H9 (cell line): ENCODE data around the gene CRIP2. TPM values are rescaled to one million over a fixed set of nuclear protein-coding genes. Genes with fewer than 3 reads are reported as not detected.
A peak's percentile ranks its signal among the peaks of the same experiment; 100 is the strongest.

ENCODE experiments used
- DNase-seq: peaks from one replicate; pipeline ENCODE4 v3.0.0-alpha.2; 2017
- H2AFZ ChIP-seq: one replicate; pipeline ENCODE4 v1.6.1; 2013; ENCODE audit warnings: mild to moderate bottlenecking, low read length, control low read depth, moderate library complexity
- H2AK5ac ChIP-seq: 2 replicates; pipeline ENCODE4 v1.6.1; 2013; ENCODE audit warnings: low read length, control low read depth, mixed read lengths; ENCODE audit not compliant: insufficient read length
- H2BK120ac ChIP-seq: one replicate; pipeline ENCODE4 v1.6.1; 2013; ENCODE audit warnings: low read depth, mild to moderate bottlenecking, low read length, control low read depth, inconsistent platforms; ENCODE audit not compliant: poor library complexity, severe bottlenecking
- H2BK12ac ChIP-seq: 2 replicates; pipeline ENCODE4 v1.6.1; 2013; ENCODE audit warnings: low read length, control low read depth, mixed read lengths, low read depth; ENCODE audit not compliant: insufficient read length
- H2BK15ac ChIP-seq: 2 replicates; pipeline ENCODE4 v1.6.1; 2013; ENCODE audit warnings: low read depth, low read length, control low read depth
- H2BK20ac ChIP-seq: one replicate; pipeline ENCODE4 v1.6.1; 2013; ENCODE audit warnings: low read depth, mild to moderate bottlenecking, low read length, control low read depth, inconsistent platforms; ENCODE audit not compliant: poor library complexity, severe bottlenecking
- H2BK5ac ChIP-seq: 2 replicates; pipeline ENCODE4 v1.6.1; 2013; ENCODE audit warnings: low read length, control low read depth, mixed read lengths; ENCODE audit not compliant: insufficient read length
- H3K14ac ChIP-seq: 2 replicates; pipeline ENCODE4 v1.6.1; 2013; ENCODE audit warnings: low read length, control low read depth; ENCODE audit not compliant: insufficient read depth
- H3K18ac ChIP-seq: 2 replicates; pipeline ENCODE4 v1.6.1; 2013; ENCODE audit warnings: low read depth, mild to moderate bottlenecking, mixed read lengths, low read length, control low read depth; ENCODE audit not compliant: insufficient read length
- H3K23ac ChIP-seq: 2 replicates; pipeline ENCODE4 v1.6.1; 2013; ENCODE audit warnings: low read length, control low read depth, mixed read lengths, low read depth; ENCODE audit not compliant: insufficient read length
- H3K23me2 ChIP-seq: 2 replicates; pipeline ENCODE4 v1.6.1; 2013; ENCODE audit warnings: low read depth, mild to moderate bottlenecking, mixed read lengths, low read length, control low read depth; ENCODE audit not compliant: insufficient read length, poor library complexity, severe bottlenecking
- H3K27ac ChIP-seq: 2 replicates; pipeline ENCODE4 v1.5.1; 2013; ENCODE audit warnings: low read length, control low read depth, mixed read lengths, low read depth; ENCODE audit not compliant: insufficient read length
- H3K27me3 ChIP-seq: 2 replicates; pipeline ENCODE4 v1.6.1; 2013; ENCODE audit warnings: low read length, control low read depth, inconsistent platforms; ENCODE audit not compliant: insufficient read depth
- H3K4ac ChIP-seq: 2 replicates; pipeline ENCODE4 v1.6.1; 2013; ENCODE audit warnings: low read depth, mild to moderate bottlenecking, control low read depth, inconsistent platforms, low read length, moderate library complexity
- H3K4me1 ChIP-seq: 2 replicates; pipeline ENCODE4 v1.6.1; 2013; ENCODE audit warnings: low read length, control low read depth, inconsistent platforms; ENCODE audit not compliant: insufficient read depth
- H3K4me2 ChIP-seq: 2 replicates; pipeline ENCODE4 v1.6.1; 2013; ENCODE audit warnings: low read length, control low read depth, mixed read lengths; ENCODE audit not compliant: insufficient read length, insufficient read depth
- H3K56ac ChIP-seq: 2 replicates; pipeline ENCODE4 v1.6.1; 2013; ENCODE audit warnings: low read depth, mild to moderate bottlenecking, mixed read lengths, low read length, control low read depth; ENCODE audit not compliant: insufficient read length
- H3K79me1 ChIP-seq: 2 replicates; pipeline ENCODE4 v1.6.1; 2013; ENCODE audit warnings: low read depth, mild to moderate bottlenecking, moderate library complexity, low read length, control low read depth, inconsistent platforms; ENCODE audit not compliant: insufficient read depth, poor library complexity, severe bottlenecking
- H3K79me2 ChIP-seq: 2 replicates; pipeline ENCODE4 v1.6.1; 2013; ENCODE audit warnings: low read length, control low read depth, inconsistent platforms; ENCODE audit not compliant: insufficient read depth
- H3K9ac ChIP-seq: 2 replicates; pipeline ENCODE4 v1.6.1; 2013; ENCODE audit warnings: low read length, control low read depth, mixed read lengths; ENCODE audit not compliant: insufficient read length; ENCODE audit errors: extremely low read depth
- H3K9me3 ChIP-seq: one replicate; pipeline ENCODE4 v1.6.1; 2013; ENCODE audit warnings: low read depth, low read length, inconsistent platforms; ENCODE audit not compliant: control insufficient read depth
- H3T11ph ChIP-seq: one replicate; pipeline ENCODE4 v1.6.1; 2013; ENCODE audit warnings: mild to moderate bottlenecking, low read length, control low read depth, inconsistent platforms
- H4K20me1 ChIP-seq: one replicate; pipeline ENCODE4 v1.6.1; 2013; ENCODE audit not compliant: control insufficient read depth, insufficient read length, insufficient read depth
- H4K5ac ChIP-seq: 2 replicates; pipeline ENCODE4 v1.6.1; 2013; ENCODE audit warnings: low read depth, mild to moderate bottlenecking, mixed read lengths, low read length, control low read depth; ENCODE audit not compliant: insufficient read length
- H4K8ac ChIP-seq: replicated peaks from 2 replicates; pipeline ENCODE4 v1.6.1; 2013; ENCODE audit warnings: low read length, control low read depth, mixed read lengths, low read depth; ENCODE audit not compliant: insufficient read length
- H4K91ac ChIP-seq: 2 replicates; pipeline ENCODE4 v1.6.1; 2013; ENCODE audit warnings: low read depth, mild to moderate bottlenecking, moderate library complexity, mixed read lengths, low read length, control low read depth; ENCODE audit not compliant: insufficient read length
- H3K27ac Mint-ChIP-seq, 3 experiments: 2 replicates in 2 of 3; 3 replicates in 1 of 3; pipeline ENCODE4 v1.8.0; 2020 to 2021; ENCODE audit warnings: mixed read lengths in 3 of 3, mild to moderate bottlenecking in 1 of 3, moderate library complexity in 1 of 3
- H3K27me3 Mint-ChIP-seq: 2 replicates; pipeline ENCODE4 v1.8.0; 2021; ENCODE audit warnings: low read depth, mild to moderate bottlenecking, moderate library complexity, mixed read lengths
- H3K36me3 Mint-ChIP-seq, 3 experiments: 2 replicates in 2 of 3; 3 replicates in 1 of 3; pipeline ENCODE4 v1.8.0; 2020 to 2021; ENCODE audit warnings: low read depth in 3 of 3, mixed read lengths in 3 of 3; ENCODE audit not compliant: insufficient read depth in 1 of 3
- H3K4me1 Mint-ChIP-seq, 2 experiments: 2 replicates each; pipeline ENCODE4 v1.8.0; 2020; ENCODE audit warnings: mixed read lengths in 2 of 2
- H3K4me3 Mint-ChIP-seq, 2 experiments: 2 replicates in 1 of 2; 3 replicates in 1 of 2; pipeline ENCODE4 v1.8.0; 2020 to 2021; ENCODE audit warnings: mild to moderate bottlenecking in 2 of 2, mixed read lengths in 2 of 2, moderate library complexity in 1 of 2
- H3K9me3 Mint-ChIP-seq, 2 experiments: 2 replicates in 1 of 2; 3 replicates in 1 of 2; pipeline ENCODE4 v1.8.0; 2020; ENCODE audit warnings: mild to moderate bottlenecking in 2 of 2, mixed read lengths in 2 of 2, moderate library complexity in 1 of 2
- WGBS: extraction: QIAGEN DNeasy Blood & Tissue Kit; methylation state at CpG from one replicate; pipeline ENCODE4 v1.1.7; 2013; ENCODE audit warnings: missing lambda C conversion rate, low lambda C conversion rate, mixed read lengths; ENCODE audit not compliant: insufficient read length; ENCODE audit errors: extremely low coverage; 5-methylcytosine and 5-hydroxymethylcytosine counted together
- total RNA-seq: library from RNA; stranded (reverse); gene quantifications from 2 replicates; pipeline ENCODE4 v1.2.1, GENCODE V29; 2021
- TF ChIP-seq, protein P1 (sequence below): fragments of 200-600 bp; sonication (generic); conservative IDR thresholded peaks from 3 replicates; pipeline ENCODE4 v1.8.0; 2021; ENCODE audit warnings: antibody characterized with exemption, mild to moderate bottlenecking

CRIP2 gene
- total RNA-seq, 1 experiment from 2014 or later, result 5.7 TPM

DNA sequence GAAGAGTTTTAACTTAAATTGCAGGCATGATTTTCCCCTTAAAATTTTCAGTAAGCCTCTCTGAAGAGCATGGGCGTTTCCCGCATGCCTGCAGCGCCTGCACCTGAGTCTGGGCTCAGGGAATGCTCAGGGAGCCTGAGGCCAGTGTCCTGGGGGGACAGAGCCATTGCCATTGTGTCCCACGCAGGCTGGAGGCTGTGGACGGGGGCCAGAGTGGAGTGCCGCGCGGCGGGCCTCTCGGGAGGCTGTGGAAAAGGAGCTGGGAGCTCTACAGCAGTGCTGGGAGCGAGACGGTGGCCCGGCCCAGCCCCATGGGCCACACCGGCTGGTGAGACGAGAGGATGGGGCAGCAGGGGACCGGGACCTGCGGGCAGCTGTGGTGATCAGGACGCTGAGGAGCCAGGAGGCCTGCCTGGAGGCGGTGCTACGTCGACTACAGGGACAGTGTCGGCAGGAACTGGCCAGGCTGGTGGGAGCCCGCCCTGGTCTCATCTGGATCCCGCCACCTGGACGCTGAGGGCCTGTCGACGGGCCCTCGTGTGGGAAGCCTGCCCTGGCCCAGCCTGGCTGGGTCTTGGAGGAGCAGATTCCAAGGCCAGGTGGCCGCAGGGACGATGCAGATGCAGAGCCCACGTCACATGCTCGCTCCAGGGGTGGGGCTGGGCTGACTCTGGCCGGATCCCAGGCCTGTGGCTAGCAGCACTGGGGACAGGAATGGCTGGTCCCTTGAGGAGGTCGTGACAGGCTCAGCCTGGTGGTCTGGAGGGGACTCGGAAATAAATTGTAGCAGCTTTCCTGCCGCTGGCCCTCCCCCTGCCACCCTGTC lies 24.0 kb downstream of the CRIP2 start:
- Histone ChIP-seq H3K27ac (no peak overlapping the region), H3K79me2 (no peaks in the 10 kb centered on the region), H3K79me1 (no peaks in the 10 kb centered on the region), H4K8ac (no peak overlapping the region), H3K56ac (no peak overlapping the region), H2AK5ac (no peak overlapping the region), H4K20me1 (no peaks in the 10 kb centered on the region), H2BK20ac (no peak overlapping the region), H2BK120ac (no peak overlapping the region), H3K9me3 (no peaks in the 10 kb centered on the region), H3K23me2 (peaks cover 2% of the 10 kb centered on the region), H3K18ac (no peak overlapping the region), H4K5ac (no peak overlapping the region), H3K27me3 (no peaks in the 10 kb centered on the region), H3K4me2 (no peak overlapping the region), H3K9ac (no peak overlapping the region), H4K91ac (no peak overlapping the region), H3K4ac (no peak overlapping the region), H3K4me1 (no peaks in the 10 kb centered on the region), H2BK12ac (no peak overlapping the region), H3K23ac (no peak overlapping the region), H2BK5ac (no peak overlapping the region), H2BK15ac (no peak overlapping the region), H3T11ph (no peak overlapping the region), H2AFZ (no peak overlapping the region), H3K14ac (no peak overlapping the region)
- Mint-ChIP-seq H3K36me3 (peaks cover 0 to under 1% (median 0%) of the 10 kb centered on the region in 3 experiments; a peak in 2 of 7 replicates), H3K9me3 (peaks cover 0 to 3% of the 10 kb centered on the region in 2 experiments; a peak in 1 of 5 replicates), H3K4me1 (peaks cover 0 to 4% of the 10 kb centered on the region in 2 experiments; a peak in 2 of 4 replicates), H3K4me3 (no peak overlapping the region), H3K27ac (peak overlapping the region in 2 of 3 experiments; percentile 35 to 55; a peak in 1 of 7 replicates), H3K27me3 (peaks cover 2% of the 10 kb centered on the region; the same call in 1 of the 2 replicates)
- TF ChIP-seq, protein P1, sequence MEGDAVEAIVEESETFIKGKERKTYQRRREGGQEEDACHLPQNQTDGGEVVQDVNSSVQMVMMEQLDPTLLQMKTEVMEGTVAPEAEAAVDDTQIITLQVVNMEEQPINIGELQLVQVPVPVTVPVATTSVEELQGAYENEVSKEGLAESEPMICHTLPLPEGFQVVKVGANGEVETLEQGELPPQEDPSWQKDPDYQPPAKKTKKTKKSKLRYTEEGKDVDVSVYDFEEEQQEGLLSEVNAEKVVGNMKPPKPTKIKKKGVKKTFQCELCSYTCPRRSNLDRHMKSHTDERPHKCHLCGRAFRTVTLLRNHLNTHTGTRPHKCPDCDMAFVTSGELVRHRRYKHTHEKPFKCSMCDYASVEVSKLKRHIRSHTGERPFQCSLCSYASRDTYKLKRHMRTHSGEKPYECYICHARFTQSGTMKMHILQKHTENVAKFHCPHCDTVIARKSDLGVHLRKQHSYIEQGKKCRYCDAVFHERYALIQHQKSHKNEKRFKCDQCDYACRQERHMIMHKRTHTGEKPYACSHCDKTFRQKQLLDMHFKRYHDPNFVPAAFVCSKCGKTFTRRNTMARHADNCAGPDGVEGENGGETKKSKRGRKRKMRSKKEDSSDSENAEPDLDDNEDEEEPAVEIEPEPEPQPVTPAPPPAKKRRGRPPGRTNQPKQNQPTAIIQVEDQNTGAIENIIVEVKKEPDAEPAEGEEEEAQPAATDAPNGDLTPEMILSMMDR, result no peak
- no CpG with 5 or more reads among the region's 36 CpGs for WGBS
- peak; percentile 39 for DNase-seq
